HG02885 (cell line): ENCODE data around the gene BBS12.
"Not testable (repeated sequence)": the region's sequence is repeated elsewhere in the genome, so short reads cannot be mapped to it uniquely, and the experiment has no call there.

ENCODE experiments used
- ATAC-seq: cut with Tn5 transposase; IDR thresholded peaks from one replicate; pipeline ENCODE4 v1.9.1; 2021; ENCODE audit warnings: mild to moderate bottlenecking; ENCODE audit not compliant: unreplicated experiment, poor library complexity

BBS12 gene

GRCh38 chr4:122764071-122764820 is 31.7 kb downstream of the BBS12 start:
- no peak for ATAC-seq

DNA sequence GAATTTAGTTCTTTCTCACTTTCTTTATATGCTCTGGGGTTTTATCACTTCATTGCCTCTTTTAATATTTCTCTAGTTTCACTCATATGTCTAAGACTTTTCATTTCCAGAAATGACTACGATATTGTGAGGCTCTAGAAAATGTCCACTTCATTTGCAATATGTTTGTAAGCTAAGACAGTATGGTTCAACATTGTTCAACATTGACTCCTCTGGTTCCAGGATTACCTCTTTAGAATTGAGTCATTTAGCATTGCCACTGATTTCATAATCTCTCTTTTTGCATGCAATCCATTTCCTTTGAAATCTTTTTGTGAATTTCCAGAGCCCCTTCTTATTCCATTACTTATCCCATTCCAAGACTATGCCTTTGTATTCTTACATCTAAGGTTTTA is 32.3 kb downstream of the BBS12 start:
- ATAC-seq: peak; percentile 93

- no peak for ATAC-seq
These were observed 33.3 kb downstream of the BBS12 start for GRCh38 chr4:122765692-122766352.

DNA sequence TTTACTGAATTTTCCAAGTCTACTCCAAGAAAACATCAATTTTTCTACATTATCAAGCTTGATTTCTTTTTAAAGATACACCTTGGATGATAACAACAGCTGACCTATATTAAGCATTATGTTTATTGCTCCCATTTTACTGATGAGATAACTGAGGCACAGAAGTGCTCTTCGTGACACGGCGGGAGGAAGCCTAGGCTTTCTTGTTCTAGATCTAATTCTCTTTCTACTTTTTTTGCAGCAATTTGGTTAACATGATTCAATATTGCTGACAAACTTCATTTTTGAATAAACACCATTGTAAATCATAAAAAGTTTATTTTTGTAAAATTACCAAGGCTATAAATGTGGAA is 33.8 kb downstream of the BBS12 start:
- ATAC-seq: no peak

GRCh38 chr4:122766950-122767349 is 34.4 kb downstream of the BBS12 start:
- no peak for ATAC-seq

DNA sequence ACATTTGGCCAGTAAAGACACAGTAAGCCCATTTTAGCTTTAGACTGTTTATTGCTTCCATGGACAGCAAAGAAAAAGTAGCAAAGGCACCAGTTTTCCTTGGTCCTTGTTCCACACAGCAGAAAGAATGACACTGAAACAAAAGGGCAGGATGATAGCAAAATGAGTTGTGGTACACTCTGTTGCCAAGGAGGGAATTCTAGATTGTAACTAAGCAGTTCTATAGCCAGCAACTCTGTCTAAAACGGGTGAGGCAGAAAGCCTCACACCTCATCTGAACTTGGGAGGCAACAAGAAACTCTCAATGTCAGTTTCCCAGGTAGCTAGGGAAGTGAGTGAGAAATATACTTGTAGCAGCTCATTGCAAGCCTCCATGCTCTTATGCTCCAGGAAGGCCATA is 39.2 kb downstream of the BBS12 start:
- no peak for ATAC-seq

- ATAC-seq: no peak
These were observed 39.8 kb downstream of the BBS12 start for GRCh38 chr4:122772311-122772710.

- no peak for ATAC-seq
These were observed 40.5 kb downstream of the BBS12 start for GRCh38 chr4:122772986-122773385.

DNA sequence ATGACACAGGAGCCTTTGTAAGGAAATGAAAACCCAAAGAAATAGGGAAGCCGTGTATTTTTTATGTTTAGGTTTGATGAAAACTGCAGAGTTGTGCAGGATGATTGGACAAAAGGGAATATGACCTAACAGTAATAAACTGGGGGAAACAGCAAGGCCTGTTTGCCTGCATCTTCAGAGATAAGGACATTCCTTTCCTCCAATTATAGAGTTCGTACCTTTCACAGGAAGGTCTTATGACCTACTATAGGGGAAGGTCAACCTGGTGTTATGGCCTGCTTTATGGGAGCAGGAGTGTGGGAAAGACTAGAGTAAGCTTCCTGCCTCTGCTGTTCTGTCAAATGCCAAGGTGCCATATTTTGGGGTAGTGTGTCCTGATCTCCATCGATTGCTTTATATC is 42.5 kb downstream of the BBS12 start:
- no peak for ATAC-seq

- no peak for ATAC-seq
These were observed 43.7 kb downstream of the BBS12 start for GRCh38 chr4:122775987-122776836.

DNA sequence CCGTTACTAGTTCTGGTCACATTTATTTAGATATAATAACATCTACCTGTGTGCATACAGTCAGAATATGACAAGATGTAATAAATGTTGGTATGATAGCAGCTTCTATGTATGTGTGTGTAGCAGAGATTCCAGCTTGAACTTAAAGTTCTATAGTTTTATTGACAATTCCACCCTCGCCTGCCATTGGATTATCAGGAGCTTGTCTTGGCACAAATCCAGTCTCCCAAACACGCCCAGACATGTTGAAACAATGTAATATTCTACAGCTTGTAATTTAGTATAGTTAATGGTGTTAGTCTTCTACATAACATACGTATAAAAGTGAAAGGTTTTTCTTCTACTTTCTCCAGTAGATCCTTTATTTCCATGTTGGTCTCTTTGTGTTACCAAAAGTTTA is 44.4 kb downstream of the BBS12 start:
- ATAC-seq: no peak

- ATAC-seq: no peak
These were observed 45.6 kb downstream of the BBS12 start for GRCh38 chr4:122777846-122778673.

GRCh38 chr4:122781486-122781885 is 49.0 kb downstream of the BBS12 start:
- no peak for ATAC-seq

DNA sequence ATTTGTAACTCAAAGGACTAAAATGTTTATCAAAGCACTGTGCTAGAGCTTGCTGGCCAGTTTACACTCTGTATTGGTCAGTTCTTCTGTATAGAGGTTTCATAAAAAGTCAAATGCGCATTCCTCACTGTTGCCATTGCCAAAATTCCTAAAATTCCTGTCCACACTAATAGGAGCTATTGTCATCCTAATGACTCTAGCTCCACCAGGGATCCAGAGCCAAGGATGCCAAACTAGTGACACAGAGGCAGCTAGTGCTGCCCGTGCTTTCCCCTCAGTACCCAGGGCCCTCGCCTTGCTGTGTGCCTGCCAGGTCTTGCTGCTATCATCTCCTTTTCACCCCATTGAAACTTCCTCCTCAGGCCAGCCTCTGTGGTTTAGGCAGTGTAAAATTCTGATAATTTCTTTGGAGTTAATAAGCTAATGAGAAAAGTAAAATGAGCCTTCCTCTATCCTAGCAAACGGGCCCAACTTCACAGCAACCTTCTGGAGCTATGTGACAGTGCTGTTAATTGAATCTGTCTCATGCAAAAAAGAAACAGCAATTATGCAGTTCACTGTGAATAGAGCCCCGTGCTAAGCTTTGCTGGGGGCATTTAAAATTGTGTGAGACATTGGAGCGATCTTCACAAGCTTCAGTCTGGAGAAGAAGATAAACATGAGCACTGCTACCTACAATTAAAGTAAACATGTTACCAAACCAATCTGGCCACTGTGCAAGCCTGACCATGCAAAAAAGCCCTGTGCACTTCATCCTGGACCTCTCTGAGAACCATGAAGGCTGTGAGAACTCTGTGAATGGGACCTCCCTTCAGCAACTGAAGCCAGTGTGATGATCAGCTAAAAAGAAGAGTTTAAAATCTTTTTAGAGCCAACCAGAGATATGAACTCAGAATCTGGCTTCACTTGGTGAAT is 51.1 kb downstream of the BBS12 start:
- no peak for ATAC-seq

- no peak for ATAC-seq
These were observed 51.8 kb downstream of the BBS12 start for GRCh38 chr4:122784261-122784660.

DNA sequence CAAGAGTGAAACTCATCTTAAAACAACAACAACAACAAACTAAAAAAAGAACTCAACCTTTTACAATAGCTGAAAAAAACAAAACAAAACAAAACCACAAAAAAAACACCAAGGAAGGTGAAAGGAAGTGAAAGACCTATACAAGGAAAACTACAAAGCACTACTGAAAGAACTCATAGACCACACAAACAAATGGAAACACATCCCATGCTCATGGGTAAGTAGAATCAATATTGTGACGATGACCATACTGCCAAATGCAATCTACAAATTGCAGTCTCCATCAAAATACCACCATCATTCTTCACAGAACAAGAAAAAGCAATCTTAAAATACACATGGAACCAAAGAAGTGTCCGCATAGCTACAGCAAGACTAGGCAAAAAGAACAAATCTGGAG is 52.6 kb downstream of the BBS12 start:
- ATAC-seq: no peak

DNA sequence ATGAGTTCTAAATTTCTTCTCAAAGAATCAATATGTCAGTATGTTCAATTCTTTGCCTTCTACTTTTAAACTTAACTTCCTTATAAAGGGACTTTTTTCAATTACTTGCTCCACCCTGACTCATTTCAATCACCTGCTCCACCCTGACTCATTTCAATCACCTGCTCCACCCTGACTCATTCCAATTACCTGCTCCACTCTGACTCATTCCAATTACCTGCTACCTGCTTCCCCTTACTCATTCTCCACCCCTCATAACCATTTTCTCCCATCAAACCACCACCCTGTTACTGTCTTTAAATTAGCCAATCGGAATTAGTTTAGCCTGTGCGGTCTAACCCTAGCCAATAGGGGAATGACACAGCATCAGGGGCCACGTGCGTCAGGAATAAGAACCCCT is 53.8 kb downstream of the BBS12 start:
- ATAC-seq: not testable (repeated sequence)

DNA sequence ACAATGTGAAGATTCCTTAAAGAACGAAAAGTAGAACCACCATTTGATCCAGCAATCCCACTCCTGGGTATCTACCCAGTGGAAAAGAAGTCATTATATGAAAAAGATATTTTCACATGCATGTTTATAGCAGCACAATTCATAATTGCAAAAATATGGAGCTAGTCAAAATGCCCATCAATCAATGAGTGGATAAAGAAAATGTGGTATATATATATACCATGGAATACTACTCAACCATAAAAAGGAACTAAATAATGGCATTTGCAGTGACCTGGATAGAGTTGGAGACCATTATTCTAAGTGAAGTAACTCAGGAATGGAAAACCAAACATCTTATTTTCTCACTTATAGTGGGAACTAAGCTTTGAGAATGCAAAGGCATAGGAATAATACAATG is 54.4 kb downstream of the BBS12 start:
- not testable (repeated sequence) for ATAC-seq

DNA sequence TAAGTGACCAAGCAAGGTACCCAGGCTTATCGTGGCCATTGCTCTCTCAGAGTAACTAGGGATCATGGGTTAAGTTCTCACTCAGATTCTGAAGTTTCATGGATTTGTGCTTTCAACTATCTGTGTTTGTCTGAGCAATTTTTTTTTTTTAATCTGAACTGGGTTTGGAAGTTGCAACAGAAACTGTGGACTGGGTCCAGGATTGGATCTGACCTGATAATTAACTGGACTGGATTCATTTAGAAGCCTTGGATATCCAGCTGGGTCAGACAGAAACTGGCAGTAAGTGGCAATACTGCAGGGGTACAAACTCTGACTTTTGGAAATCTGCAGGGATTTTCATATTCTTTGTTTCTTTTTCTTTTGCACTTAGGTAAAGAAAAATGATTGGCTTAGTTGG is 55.4 kb downstream of the BBS12 start:
- ATAC-seq: no peak
